Mucosa of stomach (tissue), 1 donor: Measurements from ENCODE around the gene PTPRM.

ENCODE experiments used
- H3K27me3 ChIP-seq: one replicate; pipeline ENCODE4 v1.7.0; 2013; ENCODE audit warnings: mild to moderate bottlenecking, low read length; ENCODE audit not compliant: control insufficient read depth, insufficient read depth
- H3K36me3 ChIP-seq: one replicate; pipeline ENCODE4 v1.7.0; 2013; ENCODE audit warnings: low read length; ENCODE audit not compliant: control insufficient read depth, insufficient read depth
- H3K4me1 ChIP-seq: one replicate; pipeline ENCODE4 v1.7.0; 2013; ENCODE audit warnings: mild to moderate bottlenecking, low read length; ENCODE audit not compliant: control insufficient read depth, insufficient read depth
- H3K4me3 ChIP-seq: one replicate; pipeline ENCODE4 v1.7.0; 2013; ENCODE audit warnings: low read length
- H3K9ac ChIP-seq: one replicate; pipeline ENCODE4 v1.7.0; 2013; ENCODE audit warnings: mild to moderate bottlenecking, low read length, moderate library complexity
- H3K9me3 ChIP-seq: one replicate; pipeline ENCODE4 v1.7.0; 2013; ENCODE audit warnings: mild to moderate bottlenecking, low read length, moderate library complexity; ENCODE audit not compliant: control insufficient read depth
- donor health status: Pancreatic carcinoma.

PTPRM gene

DNA sequence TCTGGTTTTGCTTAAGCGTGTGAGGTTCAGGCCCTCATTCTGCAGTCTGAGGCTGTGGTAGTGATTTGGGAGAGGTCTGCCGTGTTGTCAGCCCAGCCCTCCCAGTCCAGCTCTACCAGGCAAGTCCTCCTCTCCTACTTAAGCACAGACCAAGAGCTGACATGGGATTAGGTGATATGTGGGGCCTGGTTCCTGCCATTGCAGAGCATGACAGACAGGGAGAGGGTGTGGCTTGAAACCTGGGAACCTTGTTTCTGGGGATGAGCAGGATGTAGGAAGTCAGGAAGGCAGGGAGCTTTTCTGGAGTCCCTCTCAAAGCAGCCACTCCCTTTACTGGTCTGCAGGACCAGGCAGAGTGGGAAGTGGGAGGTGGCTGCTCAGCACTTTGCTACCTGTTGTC, 38.6 kb downstream of the PTPRM start:
- Histone ChIP-seq H3K4me3 (no peak overlapping the region), H3K36me3 (no peaks in the 10 kb centered on the region), H3K27me3 (no peaks in the 10 kb centered on the region), H3K9me3 (no peaks in the 10 kb centered on the region), H3K9ac (no peak overlapping the region), H3K4me1 (peaks cover 4% of the 10 kb centered on the region)

DNA sequence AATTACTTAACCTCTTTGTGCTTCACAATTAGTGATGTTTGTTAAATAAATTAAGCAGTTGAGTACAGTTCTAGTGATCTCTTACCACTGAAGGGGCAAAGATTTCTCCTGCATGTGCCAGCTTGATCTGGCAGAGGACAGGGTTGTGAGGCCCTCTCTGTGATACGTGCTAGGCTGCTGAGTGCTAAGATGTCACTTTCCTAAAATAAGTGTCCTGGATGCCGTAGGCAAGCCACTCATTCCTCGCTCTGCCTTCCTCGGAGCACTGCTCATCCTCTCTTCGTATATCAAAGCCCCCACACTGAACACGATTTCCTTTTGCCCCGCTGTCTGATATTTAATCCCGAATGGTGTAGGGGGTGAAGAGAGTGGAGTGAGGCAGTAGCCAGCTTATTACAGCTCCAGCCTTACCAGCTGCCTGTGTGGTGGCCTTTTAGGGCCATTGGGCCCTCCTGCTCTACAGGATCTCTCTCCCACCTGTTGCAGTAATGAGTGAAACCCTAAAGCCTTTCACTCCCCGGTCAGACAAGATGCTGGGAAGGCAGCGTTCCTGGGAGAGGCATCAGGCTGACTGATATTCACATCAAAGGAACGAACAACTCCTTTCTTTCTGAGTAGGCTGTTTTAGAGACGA, 40.5 kb downstream of the PTPRM start:
- Histone ChIP-seq H3K9ac (no peak overlapping the region), H3K4me1 (peaks cover 4% of the 10 kb centered on the region), H3K9me3 (no peaks in the 10 kb centered on the region), H3K4me3 (no peak overlapping the region), H3K36me3 (no peaks in the 10 kb centered on the region), H3K27me3 (no peaks in the 10 kb centered on the region)

DNA sequence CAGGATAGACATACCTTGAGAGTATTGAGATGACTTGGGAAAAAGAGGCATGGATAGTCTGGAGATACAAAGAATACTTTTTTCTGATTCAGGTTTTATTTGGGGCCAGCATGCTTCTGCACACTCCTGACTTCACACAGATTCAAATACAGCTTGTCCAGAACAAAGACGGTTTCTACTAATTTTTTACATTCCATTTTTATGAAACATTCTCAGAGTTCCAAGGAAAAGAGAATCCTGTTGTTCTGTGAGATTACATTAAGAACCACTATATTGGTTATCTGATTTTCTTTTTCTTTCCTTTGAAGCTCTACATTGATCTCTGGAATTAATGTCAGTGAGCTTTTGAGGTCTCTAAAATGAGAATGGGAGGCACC, 41.0 kb downstream of the PTPRM start:
- H3K4me3 ChIP-seq, result no peak overlapping the region
- H3K27me3 ChIP-seq, result no peaks in the 10 kb centered on the region
- no peaks in the 10 kb centered on the region for H3K9me3 ChIP-seq
- H3K4me1 ChIP-seq, result peaks cover 4% of the 10 kb centered on the region
- H3K36me3 ChIP-seq, result no peaks in the 10 kb centered on the region
- H3K9ac ChIP-seq, result no peak overlapping the region

GRCh38 chr18:7608781-7609201, 41.7 kb downstream of the PTPRM start:
- Histone ChIP-seq H3K27me3 (no peaks in the 10 kb centered on the region), H3K36me3 (no peaks in the 10 kb centered on the region), H3K9ac (no peak overlapping the region), H3K9me3 (no peaks in the 10 kb centered on the region), H3K4me1 (peaks cover 4% of the 10 kb centered on the region), H3K4me3 (no peak overlapping the region)

DNA sequence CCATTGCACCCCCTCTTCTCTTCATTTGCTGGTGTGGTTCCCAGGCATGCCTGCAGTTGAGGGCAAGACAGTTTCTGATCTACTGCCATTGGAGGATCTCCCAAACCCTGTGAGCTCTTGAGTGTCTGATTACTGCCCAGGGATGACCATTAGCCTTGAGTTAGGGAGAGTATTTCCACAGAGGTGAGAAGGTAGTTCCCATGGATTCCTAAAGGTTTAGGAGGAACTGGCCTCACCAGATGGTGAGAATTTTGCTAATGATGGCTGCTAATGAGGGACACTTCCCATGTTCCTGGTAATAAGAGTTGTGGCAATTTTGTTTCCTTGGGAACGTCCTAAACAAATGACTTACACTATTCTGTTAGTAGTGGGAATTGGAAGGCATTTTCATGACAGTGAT, 42.5 kb downstream of the PTPRM start:
- H3K4me3 ChIP-seq, result no peak overlapping the region

GRCh38 chr18:7614042-7614441, 46.9 kb downstream of the PTPRM start:
- H3K9ac ChIP-seq, result no peak overlapping the region
- H3K4me3 ChIP-seq, result no peak overlapping the region
- H3K4me1 ChIP-seq, result peaks cover 3% of the 10 kb centered on the region
- no peaks in the 10 kb centered on the region for H3K9me3 ChIP-seq
- no peaks in the 10 kb centered on the region for H3K36me3 ChIP-seq
- H3K27me3 ChIP-seq, result no peaks in the 10 kb centered on the region

More for the DNA sequence above, 42.5 kb downstream of the PTPRM start:
- Histone ChIP-seq H3K9me3 (no peaks in the 10 kb centered on the region), H3K27me3 (no peaks in the 10 kb centered on the region), H3K36me3 (no peaks in the 10 kb centered on the region), H3K4me1 (peaks cover 4% of the 10 kb centered on the region), H3K9ac (no peak overlapping the region)

DNA sequence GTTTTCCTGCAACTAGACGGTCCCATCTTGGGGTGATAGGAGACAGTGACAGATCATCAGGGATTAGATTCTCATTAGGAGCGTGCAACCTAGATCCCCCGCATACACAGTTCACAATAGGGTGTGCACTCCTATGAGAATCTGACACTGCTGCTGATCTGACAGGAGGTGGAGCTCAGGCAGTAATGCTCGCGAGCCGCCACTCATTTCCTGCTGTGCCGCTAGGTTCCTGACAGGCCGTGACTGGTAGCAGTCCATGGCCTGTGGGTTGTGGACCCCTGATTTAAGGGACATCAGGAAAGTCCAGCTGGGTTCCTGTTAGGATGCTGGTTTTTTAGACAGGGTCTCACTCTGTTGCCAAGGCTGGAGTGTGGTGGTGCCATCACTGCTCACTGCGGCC, 48.7 kb downstream of the PTPRM start:
- Histone ChIP-seq H3K9ac (no peak overlapping the region), H3K9me3 (no peaks in the 10 kb centered on the region), H3K4me3 (no peak overlapping the region), H3K36me3 (no peaks in the 10 kb centered on the region), H3K27me3 (no peaks in the 10 kb centered on the region), H3K4me1 (no peaks in the 10 kb centered on the region)

GRCh38 chr18:7616661-7617060, 49.5 kb downstream of the PTPRM start:
- Histone ChIP-seq H3K36me3 (no peaks in the 10 kb centered on the region), H3K9me3 (no peaks in the 10 kb centered on the region), H3K4me3 (no peak overlapping the region), H3K4me1 (no peaks in the 10 kb centered on the region), H3K27me3 (no peaks in the 10 kb centered on the region), H3K9ac (no peak overlapping the region)

DNA sequence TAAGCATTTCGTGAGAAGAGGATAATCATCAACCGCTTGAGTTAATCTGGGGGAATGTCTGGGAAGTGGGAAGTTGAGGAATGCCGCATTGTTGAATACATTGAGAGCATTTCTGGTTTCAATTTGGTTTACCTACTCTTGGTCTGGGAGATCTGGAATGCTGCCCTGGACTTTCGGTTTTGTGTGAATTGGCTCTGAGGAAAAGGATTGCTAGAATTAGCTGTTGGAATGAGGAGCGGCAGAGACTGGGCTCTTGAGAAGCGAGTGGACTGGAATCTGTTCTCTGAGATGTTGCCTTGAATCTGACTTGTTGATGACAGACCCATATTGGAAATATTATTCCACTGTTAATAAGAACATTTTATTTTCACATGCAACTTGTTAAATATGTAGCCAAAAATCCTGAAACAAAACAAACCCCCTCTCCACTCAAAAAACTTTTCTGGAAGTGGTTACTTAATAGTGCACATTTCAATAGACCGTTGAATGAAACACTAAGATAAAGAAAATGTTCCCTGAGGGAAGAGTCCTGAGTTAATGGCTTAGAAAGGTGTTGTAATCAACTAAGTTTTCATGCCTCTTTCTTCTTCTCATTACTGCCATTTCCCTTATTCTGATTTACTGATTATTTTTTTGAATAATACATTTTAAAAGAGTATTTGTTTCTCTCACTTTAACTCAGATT, 50.8 kb downstream of the PTPRM start:
- H3K27me3 ChIP-seq, result no peaks in the 10 kb centered on the region
- no peaks in the 10 kb centered on the region for H3K4me1 ChIP-seq
- H3K9ac ChIP-seq, result no peak overlapping the region
- no peaks in the 10 kb centered on the region for H3K36me3 ChIP-seq
- no peaks in the 10 kb centered on the region for H3K9me3 ChIP-seq
- H3K4me3 ChIP-seq, result no peak overlapping the region

GRCh38 chr18:7618891-7619442, 51.9 kb downstream of the PTPRM start:
- Histone ChIP-seq H3K9me3 (no peaks in the 10 kb centered on the region), H3K36me3 (no peaks in the 10 kb centered on the region), H3K27me3 (no peaks in the 10 kb centered on the region), H3K4me3 (no peak overlapping the region), H3K4me1 (no peaks in the 10 kb centered on the region), H3K9ac (no peak overlapping the region)

- H3K9me3 ChIP-seq, result no peaks in the 10 kb centered on the region
- no peak overlapping the region for H3K9ac ChIP-seq
- no peaks in the 10 kb centered on the region for H3K27me3 ChIP-seq
- H3K4me1 ChIP-seq, result no peaks in the 10 kb centered on the region
- H3K36me3 ChIP-seq, result no peaks in the 10 kb centered on the region
- no peak overlapping the region for H3K4me3 ChIP-seq
Measured at GRCh38 chr18:7619676-7620075, 52.6 kb downstream of the PTPRM start.

GRCh38 chr18:7622721-7623120, 55.6 kb downstream of the PTPRM start:
- H3K36me3 ChIP-seq, result no peaks in the 10 kb centered on the region
- H3K4me1 ChIP-seq, result no peaks in the 10 kb centered on the region
- H3K4me3 ChIP-seq, result no peak overlapping the region
- H3K9ac ChIP-seq, result no peak overlapping the region
- no peaks in the 10 kb centered on the region for H3K9me3 ChIP-seq
- H3K27me3 ChIP-seq, result no peaks in the 10 kb centered on the region
